ENCODE measurements around the gene PIWIL4.
"Not testable (repeated sequence)": the region's sequence is repeated elsewhere in the genome, so short reads cannot be mapped to it uniquely, and the experiment has no call there.

Gene PIWIL4

DNA sequence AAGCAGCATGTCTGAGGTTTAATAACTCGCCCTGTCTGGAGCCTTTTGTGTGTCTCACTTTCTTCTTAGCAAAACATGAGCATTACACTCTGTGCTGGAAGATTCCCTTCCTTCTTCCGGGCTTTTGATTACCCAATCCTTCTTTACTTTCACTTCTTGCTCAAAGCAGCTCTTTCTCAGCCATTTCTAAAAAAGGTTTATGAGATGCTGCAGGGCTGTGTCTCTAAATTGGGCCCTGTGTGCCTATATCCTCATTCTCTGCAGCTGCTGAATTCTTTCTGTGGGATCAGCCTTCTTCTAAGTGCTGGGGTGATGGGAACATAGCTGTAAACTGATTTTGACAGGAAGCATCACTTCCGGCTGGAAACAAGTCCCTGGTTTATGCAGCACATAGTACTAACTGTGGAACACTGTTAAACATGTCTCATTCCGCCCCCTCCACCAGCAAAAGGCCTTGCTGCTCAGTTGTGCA is 71.8 kb downstream of the PIWIL4 start:
- TF ChIP-seq, protein P1, sequence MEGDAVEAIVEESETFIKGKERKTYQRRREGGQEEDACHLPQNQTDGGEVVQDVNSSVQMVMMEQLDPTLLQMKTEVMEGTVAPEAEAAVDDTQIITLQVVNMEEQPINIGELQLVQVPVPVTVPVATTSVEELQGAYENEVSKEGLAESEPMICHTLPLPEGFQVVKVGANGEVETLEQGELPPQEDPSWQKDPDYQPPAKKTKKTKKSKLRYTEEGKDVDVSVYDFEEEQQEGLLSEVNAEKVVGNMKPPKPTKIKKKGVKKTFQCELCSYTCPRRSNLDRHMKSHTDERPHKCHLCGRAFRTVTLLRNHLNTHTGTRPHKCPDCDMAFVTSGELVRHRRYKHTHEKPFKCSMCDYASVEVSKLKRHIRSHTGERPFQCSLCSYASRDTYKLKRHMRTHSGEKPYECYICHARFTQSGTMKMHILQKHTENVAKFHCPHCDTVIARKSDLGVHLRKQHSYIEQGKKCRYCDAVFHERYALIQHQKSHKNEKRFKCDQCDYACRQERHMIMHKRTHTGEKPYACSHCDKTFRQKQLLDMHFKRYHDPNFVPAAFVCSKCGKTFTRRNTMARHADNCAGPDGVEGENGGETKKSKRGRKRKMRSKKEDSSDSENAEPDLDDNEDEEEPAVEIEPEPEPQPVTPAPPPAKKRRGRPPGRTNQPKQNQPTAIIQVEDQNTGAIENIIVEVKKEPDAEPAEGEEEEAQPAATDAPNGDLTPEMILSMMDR (IDR thresholded peaks at IDR 0.05; ENCODE audit: extremely low read depth, insufficient read depth, missing control alignments), result no peak
- in situ Hi-C loops (cut with MboI; ENCODE audit: low pct_unique_long_range_greater_than_20kb, low sequenced_read_pairs, unreplicated experiment), result no loop called here
- no peak for DNase-seq (ENCODE audit: low spot score)

- TF ChIP-seq, protein P1 (IDR thresholded peaks at IDR 0.05; ENCODE audit: extremely low read depth, insufficient read depth, missing control alignments), result no peak
- in situ Hi-C loops (cut with MboI; ENCODE audit: low pct_unique_long_range_greater_than_20kb, low sequenced_read_pairs, unreplicated experiment), result no loop called here
- DNase-seq (ENCODE audit: low spot score), result no peak
Measured at GRCh38 chr11:94639901-94640721, 72.9 kb downstream of the PIWIL4 start.

GRCh38 chr11:94641167-94641761 is 74.1 kb downstream of the PIWIL4 start:
- no peak for DNase-seq (ENCODE audit: low spot score)
- TF ChIP-seq, protein P1 (IDR thresholded peaks at IDR 0.05; ENCODE audit: extremely low read depth, insufficient read depth, missing control alignments), result no peak
- in situ Hi-C loops (cut with MboI; ENCODE audit: low pct_unique_long_range_greater_than_20kb, low sequenced_read_pairs, unreplicated experiment), result no loop called here

GRCh38 chr11:94643186-94643585 is 76.0 kb downstream of the PIWIL4 start:
- DNase-seq (ENCODE audit: low spot score); in situ Hi-C loops (cut with MboI; ENCODE audit: low pct_unique_long_range_greater_than_20kb, low sequenced_read_pairs, unreplicated experiment): not testable (repeated sequence)

DNA sequence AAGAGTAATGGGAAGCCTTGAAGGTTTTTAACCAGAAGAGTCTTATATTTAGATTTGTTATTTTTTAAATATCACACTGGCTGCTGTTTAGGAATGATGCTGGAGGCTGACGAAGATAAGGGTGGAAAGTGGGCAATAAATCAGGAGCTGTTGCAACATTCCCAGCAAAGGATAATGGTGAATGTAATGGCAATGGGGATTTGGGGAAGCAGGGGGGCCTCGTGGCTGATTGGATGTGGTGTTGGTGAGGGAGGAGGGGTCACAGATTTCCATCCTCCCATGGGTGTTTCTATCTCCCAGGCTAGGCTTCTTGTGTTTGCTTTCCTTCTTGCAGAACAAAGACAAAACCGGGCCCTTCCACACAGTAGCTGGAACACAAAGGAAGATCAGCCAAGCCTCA is 80.8 kb downstream of the PIWIL4 start:
- in situ Hi-C loops (cut with MboI; ENCODE audit: low pct_unique_long_range_greater_than_20kb, low sequenced_read_pairs, unreplicated experiment), result no loop called here
- TF ChIP-seq, protein P1 (IDR thresholded peaks at IDR 0.05; ENCODE audit: extremely low read depth, insufficient read depth, missing control alignments), result no peak
- DNase-seq (ENCODE audit: low spot score), result no peak

- TF ChIP-seq, protein P1 (IDR thresholded peaks at IDR 0.05; ENCODE audit: extremely low read depth, insufficient read depth, missing control alignments), result no peak
- in situ Hi-C loops (cut with MboI; ENCODE audit: low pct_unique_long_range_greater_than_20kb, low sequenced_read_pairs, unreplicated experiment), result no loop called here
- no peak for DNase-seq (ENCODE audit: low spot score)
Measured at GRCh38 chr11:94648789-94649188, 81.6 kb downstream of the PIWIL4 start.

GRCh38 chr11:94649254-94649653 is 82.1 kb downstream of the PIWIL4 start:
- in situ Hi-C loops (cut with MboI; ENCODE audit: low pct_unique_long_range_greater_than_20kb, low sequenced_read_pairs, unreplicated experiment), result no loop called here
- TF ChIP-seq, protein P1 (IDR thresholded peaks at IDR 0.05; ENCODE audit: extremely low read depth, insufficient read depth, missing control alignments), result no peak
- no peak for DNase-seq (ENCODE audit: low spot score)

Data from GM13977 (cell line).